ENCODE results near the gene ABI2.

Gene ABI2

DNA sequence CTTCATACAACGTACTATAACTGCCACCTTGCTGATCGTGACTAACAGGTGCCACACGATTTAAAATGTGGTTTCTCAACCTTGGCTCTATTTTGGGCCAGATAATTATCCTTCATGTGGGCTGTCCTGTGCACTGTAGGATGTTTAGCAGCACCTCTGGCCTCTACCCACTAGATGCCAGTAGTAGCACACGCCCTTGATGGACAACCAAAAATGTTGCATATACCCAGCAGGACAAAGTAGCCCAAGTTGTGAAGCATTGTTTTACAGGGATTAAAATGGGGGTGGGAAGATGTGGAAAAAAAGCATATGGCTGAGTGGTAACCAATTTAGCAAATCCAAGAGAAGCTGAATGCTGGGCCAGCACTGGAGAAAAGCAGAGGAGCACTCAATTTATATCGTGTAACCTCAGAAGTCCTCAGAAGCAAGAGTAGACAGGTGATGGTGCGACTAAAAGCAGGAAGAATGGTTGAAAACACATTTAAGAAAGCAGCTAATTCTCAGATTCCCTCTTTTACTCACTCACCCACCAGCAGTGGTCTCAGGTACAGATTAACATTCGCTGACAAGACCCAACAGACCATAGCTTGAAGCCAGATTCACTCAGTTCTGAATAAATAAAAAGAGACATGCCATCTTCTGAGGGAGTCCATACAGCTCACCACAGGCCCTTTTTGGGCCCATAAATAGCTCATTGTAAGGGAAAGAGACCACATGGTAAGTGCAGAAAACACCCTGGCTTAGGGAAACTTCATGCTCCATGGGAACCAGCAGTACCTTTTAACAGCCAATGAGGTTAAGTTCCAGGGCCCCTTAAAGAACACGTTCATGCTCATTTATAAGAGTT, 156.3 kb downstream of the ABI2 start:
- peak in 4 of 5 experiments; percentile 12 to 76 (median 28) for DNase-seq

DNA sequence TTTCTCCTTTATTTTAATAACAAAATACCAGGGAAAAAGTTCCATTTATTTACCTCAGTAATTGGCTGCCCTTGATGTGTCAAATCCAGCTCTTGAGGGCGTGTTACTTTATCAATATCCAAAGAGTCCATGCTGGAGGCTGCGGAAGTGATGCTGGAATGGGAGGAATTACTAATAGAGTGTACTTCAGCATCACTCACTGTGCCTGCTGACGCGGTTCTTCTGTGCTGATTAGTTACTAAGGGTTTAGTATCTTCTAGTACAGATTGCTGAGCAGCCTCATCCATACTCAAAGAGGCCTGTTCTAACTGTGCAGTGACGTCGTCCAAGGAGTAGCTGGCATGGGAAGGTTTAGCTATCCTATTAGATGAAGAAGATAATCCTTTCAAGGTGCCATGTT, 161.3 kb downstream of the ABI2 start:
- no peak for DNase-seq

DNA sequence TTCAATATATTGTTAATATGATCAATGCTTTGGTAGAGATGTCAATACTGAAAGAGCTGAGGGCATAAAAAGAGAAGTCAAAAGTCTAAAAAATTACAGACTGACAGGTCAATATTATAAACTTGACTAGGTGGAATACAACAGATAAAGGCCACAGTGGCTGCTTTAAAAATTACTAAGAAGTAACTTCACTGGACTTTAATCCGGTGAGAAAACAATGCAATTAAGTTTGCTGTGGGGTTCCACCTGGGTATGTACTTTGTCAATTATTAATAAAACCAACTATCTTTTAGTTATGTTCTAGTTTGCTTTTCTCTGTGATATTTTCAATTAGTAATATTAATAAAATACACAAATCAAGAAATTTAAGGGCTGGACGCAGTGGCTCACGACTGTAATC, 162.2 kb downstream of the ABI2 start:
- no peak for DNase-seq

DNA sequence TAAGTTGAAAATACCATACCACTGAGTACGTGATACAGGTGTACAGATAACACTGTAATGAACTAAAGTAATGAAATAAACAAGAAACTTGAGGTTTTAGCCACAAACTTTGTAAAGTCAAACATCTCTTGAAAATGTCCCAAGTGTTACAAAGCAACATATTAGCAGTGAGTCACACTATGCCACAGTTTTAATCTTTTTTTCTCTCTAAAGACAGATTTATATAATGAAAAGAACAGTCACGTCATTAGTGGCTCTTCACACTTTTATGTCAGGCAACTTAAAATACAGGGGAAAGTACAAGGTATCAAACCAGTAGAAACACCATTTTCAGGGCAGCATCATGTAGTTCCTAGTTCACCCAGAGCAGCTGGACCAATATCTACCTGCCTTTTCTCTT, 164.8 kb downstream of the ABI2 start:
- DNase-seq, result peak in 2 of 5 experiments; percentile 13 to 83
